OCI-LY1 (cell line): ENCODE results near the gene MARS1.
"Not testable (repeated sequence)": the region's sequence is repeated elsewhere in the genome, so short reads cannot be mapped to it uniquely, and the experiment has no call there.

Source experiments
- H2AFZ ChIP-seq: fragments of 200-600 bp; sonication (generic), shearing (Covaris generic); 2 replicates; pipeline ENCODE4 v1.6.0; 2014; ENCODE audit warnings: antibody characterized with exemption, mild to moderate bottlenecking, low read length
- H3F3A ChIP-seq: fragments of 200-600 bp; sonication (generic), shearing (Covaris generic); 2 replicates; pipeline ENCODE4 v1.6.0; 2014; ENCODE audit warnings: mild to moderate bottlenecking, antibody characterized with exemption, low read length, moderate library complexity; ENCODE audit not compliant: insufficient read depth
- H3K27ac ChIP-seq: fragments of 200-600 bp; sonication (generic); 2 replicates; pipeline ENCODE4 v1.5.1; 2014; ENCODE audit warnings: low read length, mixed run types, mild to moderate bottlenecking, low read depth; ENCODE audit not compliant: poor library complexity, severe bottlenecking
- H3K27me3 ChIP-seq: fragments of 200-600 bp; sonication (generic); 2 replicates; pipeline ENCODE4 v1.6.0; 2014; ENCODE audit warnings: antibody characterized with exemption, mild to moderate bottlenecking, low read length, moderate library complexity; ENCODE audit not compliant: insufficient read depth
- H3K36me3 ChIP-seq: fragments of 200-600 bp; sonication (generic); 2 replicates; pipeline ENCODE4 v1.6.1; 2014; ENCODE audit warnings: mild to moderate bottlenecking, antibody characterized with exemption, low read length, moderate library complexity, mixed read lengths; ENCODE audit not compliant: insufficient read depth
- H3K4me1 ChIP-seq: fragments of 200-600 bp; sonication (generic); 2 replicates; pipeline ENCODE4 v1.5.1; 2014; ENCODE audit warnings: mild to moderate bottlenecking, low read length, moderate library complexity; ENCODE audit not compliant: insufficient read depth, severe bottlenecking
- H3K4me2 ChIP-seq: fragments of 200-600 bp; sonication (generic), shearing (Covaris generic); 2 replicates; pipeline ENCODE4 v1.6.1; 2014; ENCODE audit warnings: low read length
- H3K4me3 ChIP-seq: fragments of 200-600 bp; sonication (generic); 2 replicates; pipeline ENCODE4 v1.5.1; 2014; ENCODE audit warnings: low read length, low read depth, mild to moderate bottlenecking, mixed read lengths; ENCODE audit not compliant: poor library complexity, severe bottlenecking
- H3K79me2 ChIP-seq: fragments of 200-600 bp; shearing (Covaris generic); 2 replicates; pipeline ENCODE4 v1.6.1; 2016; ENCODE audit warnings: mixed run types, low read length, mixed read lengths; ENCODE audit not compliant: insufficient read depth
- H3K9ac ChIP-seq: fragments of 200-600 bp; sonication (generic), shearing (Covaris generic); 2 replicates; pipeline ENCODE4 v1.6.1; 2014; ENCODE audit warnings: mild to moderate bottlenecking, low read length, mixed read lengths
- H3K9me2 ChIP-seq: fragments of 200-600 bp; sonication (generic), shearing (Covaris generic); 2 replicates; pipeline ENCODE4 v1.6.1; 2014; ENCODE audit warnings: low read depth, mild to moderate bottlenecking, low read length, mixed read lengths
- H3K9me3 ChIP-seq: fragments of 200-600 bp; shearing (Covaris generic); 2 replicates; pipeline ENCODE4 v1.6.1; 2014; ENCODE audit warnings: low read length, mixed read lengths
- H4K20me1 ChIP-seq: fragments of 200-600 bp; sonication (generic), shearing (Covaris generic); 2 replicates; pipeline ENCODE4 v1.6.0; 2016; ENCODE audit warnings: mild to moderate bottlenecking, low read length; ENCODE audit not compliant: insufficient read depth
- EZH2 ChIP-seq: fragments of 200-600 bp; sonication (generic), shearing (Covaris generic); IDR thresholded peaks from 2 replicates; pipeline ENCODE4 v1.8.0; 2017; ENCODE audit warnings: borderline replicate concordance, mixed run types, mild to moderate bottlenecking, antibody characterized with exemption, low read length, moderate library complexity, mixed read lengths
- TF ChIP-seq, protein P1 (sequence below): fragments of 200-600 bp; sonication (generic), shearing (Covaris generic); IDR thresholded peaks from 2 replicates; pipeline ENCODE4 v1.5.1; 2017; ENCODE audit warnings: mild to moderate bottlenecking, antibody characterized with exemption, low read length, moderate library complexity, mixed read lengths

Gene MARS1

DNA sequence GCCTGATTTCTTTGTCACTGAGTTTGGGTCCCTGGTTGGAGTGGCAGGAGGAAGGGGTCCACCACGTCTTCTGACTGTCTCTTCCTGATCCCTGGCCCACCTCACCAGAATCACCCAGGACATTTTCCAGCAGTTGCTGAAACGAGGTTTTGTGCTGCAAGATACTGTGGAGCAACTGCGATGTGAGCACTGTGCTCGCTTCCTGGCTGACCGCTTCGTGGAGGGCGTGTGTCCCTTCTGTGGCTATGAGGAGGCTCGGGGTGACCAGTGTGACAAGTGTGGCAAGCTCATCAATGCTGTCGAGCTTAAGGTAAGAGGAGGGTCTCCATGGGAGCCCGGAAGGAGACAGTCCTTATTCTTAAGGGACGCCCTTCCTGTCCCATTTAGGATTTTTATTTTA is 12.3 kb downstream of the MARS1 start:
- Histone ChIP-seq H3K4me3 (no peak overlapping the region), H3K4me1 (no peaks in the 10 kb centered on the region), H3F3A (no peaks in the 10 kb centered on the region), H3K27ac (no peak overlapping the region), H3K9me3 (no peaks in the 10 kb centered on the region), H3K9me2 (no peaks in the 10 kb centered on the region), H3K79me2 (no peaks in the 10 kb centered on the region), H3K9ac (no peak overlapping the region), H3K4me2 (no peak overlapping the region), H4K20me1 (no peaks in the 10 kb centered on the region), H3K36me3 (peaks cover 92% of the 10 kb centered on the region), H3K27me3 (no peaks in the 10 kb centered on the region), H2AFZ (no peak overlapping the region)
- no peak for TF ChIP-seq EZH2
- TF ChIP-seq, protein P1, sequence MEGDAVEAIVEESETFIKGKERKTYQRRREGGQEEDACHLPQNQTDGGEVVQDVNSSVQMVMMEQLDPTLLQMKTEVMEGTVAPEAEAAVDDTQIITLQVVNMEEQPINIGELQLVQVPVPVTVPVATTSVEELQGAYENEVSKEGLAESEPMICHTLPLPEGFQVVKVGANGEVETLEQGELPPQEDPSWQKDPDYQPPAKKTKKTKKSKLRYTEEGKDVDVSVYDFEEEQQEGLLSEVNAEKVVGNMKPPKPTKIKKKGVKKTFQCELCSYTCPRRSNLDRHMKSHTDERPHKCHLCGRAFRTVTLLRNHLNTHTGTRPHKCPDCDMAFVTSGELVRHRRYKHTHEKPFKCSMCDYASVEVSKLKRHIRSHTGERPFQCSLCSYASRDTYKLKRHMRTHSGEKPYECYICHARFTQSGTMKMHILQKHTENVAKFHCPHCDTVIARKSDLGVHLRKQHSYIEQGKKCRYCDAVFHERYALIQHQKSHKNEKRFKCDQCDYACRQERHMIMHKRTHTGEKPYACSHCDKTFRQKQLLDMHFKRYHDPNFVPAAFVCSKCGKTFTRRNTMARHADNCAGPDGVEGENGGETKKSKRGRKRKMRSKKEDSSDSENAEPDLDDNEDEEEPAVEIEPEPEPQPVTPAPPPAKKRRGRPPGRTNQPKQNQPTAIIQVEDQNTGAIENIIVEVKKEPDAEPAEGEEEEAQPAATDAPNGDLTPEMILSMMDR: no peak

DNA sequence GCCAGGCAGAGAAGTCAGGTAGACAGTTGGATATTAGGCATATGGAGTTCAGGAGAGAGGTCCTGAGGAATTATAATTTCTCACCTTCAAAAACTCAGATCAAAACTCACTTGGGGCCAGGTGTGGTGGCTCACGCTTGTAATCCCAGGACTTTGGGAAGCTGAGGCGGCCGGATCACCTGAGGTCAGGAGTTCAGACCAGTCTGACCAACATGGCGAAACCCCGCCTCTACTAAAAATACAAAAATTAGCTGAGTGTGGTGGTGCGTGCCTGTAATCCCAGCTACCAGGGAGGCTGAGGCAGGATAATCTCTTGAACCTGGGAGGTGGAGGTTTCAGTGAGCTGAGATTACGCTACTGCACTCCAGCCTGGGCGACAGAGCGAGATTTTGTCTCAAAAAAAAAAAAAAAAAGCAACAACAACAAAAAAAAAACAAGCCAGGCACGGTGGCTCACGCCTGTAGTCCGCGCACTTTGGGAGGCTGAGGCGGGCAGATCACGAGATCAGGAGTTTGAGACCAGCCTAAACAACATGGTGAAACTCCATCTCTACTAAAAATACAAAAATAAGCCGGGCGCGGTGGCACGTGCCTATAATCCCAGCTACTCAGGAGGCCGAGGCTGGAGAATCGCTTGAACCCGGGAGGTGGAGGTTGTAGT is 14.6 kb downstream of the MARS1 start:
- H3K4me2 ChIP-seq, H3K4me1 ChIP-seq, H3K27ac ChIP-seq, H3K9ac ChIP-seq, H3K4me3 ChIP-seq, H3K27me3 ChIP-seq, H3K79me2 ChIP-seq, H3F3A ChIP-seq, H2AFZ ChIP-seq, H4K20me1 ChIP-seq, H3K9me3 ChIP-seq, H3K9me2 ChIP-seq: not testable (repeated sequence)
- peaks cover 86% of the 10 kb centered on the region for H3K36me3 ChIP-seq

DNA sequence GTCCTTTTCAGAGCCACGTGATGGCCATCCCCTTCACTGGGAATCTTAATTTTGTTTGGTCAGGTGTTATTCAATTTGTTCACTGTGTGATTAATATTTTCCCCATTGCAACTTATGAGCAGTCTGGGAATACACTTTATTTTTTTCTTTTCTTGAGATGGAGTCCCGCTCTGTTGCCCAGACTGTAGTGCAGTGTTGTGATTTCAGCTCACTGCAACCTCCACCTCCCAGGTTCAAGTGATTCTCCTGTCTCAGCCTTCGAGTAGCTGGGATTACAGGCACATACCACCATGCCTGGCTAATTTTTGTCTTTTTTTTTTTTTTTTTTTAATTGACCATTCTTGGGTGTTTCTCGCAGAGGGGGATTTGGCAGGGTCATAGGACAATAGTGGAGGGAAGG is 18.7 kb downstream of the MARS1 start:
- not testable (repeated sequence) for H3K4me2 ChIP-seq, H3K79me2 ChIP-seq, H3K4me1 ChIP-seq, H4K20me1 ChIP-seq, H3F3A ChIP-seq, H3K9ac ChIP-seq, H3K9me3 ChIP-seq, H3K9me2 ChIP-seq, H3K4me3 ChIP-seq, H3K27ac ChIP-seq, H3K27me3 ChIP-seq, H2AFZ ChIP-seq
- H3K36me3 ChIP-seq: peaks cover 78% of the 10 kb centered on the region

DNA sequence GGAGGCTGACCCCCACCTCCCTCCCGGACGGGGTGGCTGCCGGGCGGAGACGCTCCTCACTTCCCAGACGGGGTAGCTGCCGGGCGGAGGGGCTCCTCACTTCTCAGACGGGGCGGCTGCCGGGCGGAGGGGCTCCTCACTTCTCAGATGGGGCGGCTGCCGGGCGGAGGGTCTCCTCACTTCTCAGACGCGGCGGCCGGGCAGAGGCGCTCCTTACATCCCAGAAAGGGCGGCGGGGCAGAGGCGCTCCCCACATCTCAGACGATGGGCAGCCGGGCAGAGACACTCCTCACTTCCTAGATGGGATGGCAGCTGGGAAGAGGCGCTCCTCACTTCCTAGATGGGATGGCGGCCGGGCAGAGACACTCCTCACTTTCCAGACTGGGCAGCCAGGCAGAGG is 19.9 kb downstream of the MARS1 start:
- H2AFZ ChIP-seq, H3K4me3 ChIP-seq, H3K4me1 ChIP-seq, H4K20me1 ChIP-seq, H3F3A ChIP-seq, H3K27ac ChIP-seq, H3K9ac ChIP-seq, H3K79me2 ChIP-seq, H3K4me2 ChIP-seq, H3K9me2 ChIP-seq, H3K9me3 ChIP-seq, H3K27me3 ChIP-seq: not testable (repeated sequence)
- H3K36me3 ChIP-seq: peaks cover 78% of the 10 kb centered on the region

DNA sequence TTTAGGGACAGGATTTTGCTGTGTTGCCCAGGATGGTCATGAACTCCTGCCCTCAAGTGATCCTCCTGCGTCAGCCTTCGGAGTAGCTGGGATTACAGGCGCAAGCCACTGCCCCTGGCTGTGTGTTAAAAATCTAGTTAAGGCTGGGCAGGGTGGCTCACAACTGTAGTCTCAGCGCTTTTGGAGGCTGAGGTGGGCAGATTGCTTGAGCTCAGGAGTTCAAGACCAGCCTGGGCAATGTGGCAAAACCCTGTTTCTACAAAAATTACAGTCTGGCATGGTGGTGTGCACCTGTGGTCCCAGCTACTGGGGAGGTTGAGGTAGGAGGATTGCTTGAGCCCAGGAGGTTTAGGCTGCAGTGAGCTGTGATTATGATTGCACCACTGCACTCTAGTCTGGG is 23.3 kb downstream of the MARS1 start:
- H3F3A ChIP-seq: 0 out of 2 replicates have a peak, but pooled peaks cover 3% of the 10 kb centered on the region
- H3K36me3 ChIP-seq: peaks cover 77% of the 10 kb centered on the region

More for the DNA sequence above, 23.3 kb downstream of the MARS1 start:
- no peaks in the 10 kb centered on the region for H4K20me1 ChIP-seq
- H3K9me3 ChIP-seq: no peaks in the 10 kb centered on the region
- no peak overlapping the region for H3K9ac ChIP-seq
- no peaks in the 10 kb centered on the region for H3K27me3 ChIP-seq
- no peak for TF ChIP-seq EZH2
- TF ChIP-seq, protein P1: no peak
- no peaks in the 10 kb centered on the region for H3K79me2 ChIP-seq
- H3K4me2 ChIP-seq: no peak overlapping the region
- no peak overlapping the region for H2AFZ ChIP-seq
- no peaks in the 10 kb centered on the region for H3K4me1 ChIP-seq
- no peak overlapping the region for H3K4me3 ChIP-seq
- H3K9me2 ChIP-seq: no peaks in the 10 kb centered on the region
- H3K27ac ChIP-seq: no peak overlapping the region
